SKM-1 treated with dmso at 0.1 percent for 144 hours (cell line): ENCODE results near the gene SPATA17.
"Not testable (repeated sequence)": the region's sequence is repeated elsewhere in the genome, so short reads cannot be mapped to it uniquely, and the experiment has no call there.

Source experiments
- DNase-seq: peaks from one replicate; lab custom pipeline; 2025; ENCODE audit not compliant: unreplicated experiment; lab: John Stamatoyannopoulos, UW

SPATA17 gene

DNA sequence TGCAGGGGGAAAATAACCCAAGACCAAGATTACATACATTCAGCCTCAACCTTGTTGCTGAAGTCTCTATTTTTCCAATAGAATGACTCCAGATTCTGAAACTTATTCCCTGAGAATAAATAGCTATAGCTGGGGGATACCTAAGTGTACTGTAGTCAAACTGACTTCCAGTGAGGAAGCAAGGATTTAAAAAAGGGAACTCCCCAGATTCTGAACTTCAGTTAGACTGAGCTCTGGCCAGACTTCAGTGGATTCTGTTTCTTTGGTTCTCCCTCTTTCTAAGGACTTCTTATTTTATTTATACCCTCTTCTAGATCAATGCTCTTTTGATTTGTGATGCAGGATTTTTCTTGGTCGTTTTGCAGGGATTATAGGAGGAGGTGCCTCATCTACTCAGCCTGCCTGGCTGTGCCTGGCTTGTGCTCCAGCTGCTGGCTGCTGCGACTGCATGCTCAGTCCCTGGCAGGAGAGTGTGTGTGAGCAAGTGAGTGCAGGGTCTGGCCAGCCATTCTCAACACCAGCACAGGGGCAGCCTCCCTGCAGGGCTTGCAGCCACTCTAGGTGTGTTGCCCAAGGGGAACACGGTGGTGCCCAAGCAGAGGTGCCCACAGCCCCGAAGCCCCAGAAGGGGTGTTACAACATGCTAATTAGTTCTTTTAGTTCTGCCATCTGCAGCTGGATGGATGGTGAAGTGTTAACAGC, 43.0 kb downstream of the SPATA17 start:
- DNase-seq, result peak; percentile 9

DNA sequence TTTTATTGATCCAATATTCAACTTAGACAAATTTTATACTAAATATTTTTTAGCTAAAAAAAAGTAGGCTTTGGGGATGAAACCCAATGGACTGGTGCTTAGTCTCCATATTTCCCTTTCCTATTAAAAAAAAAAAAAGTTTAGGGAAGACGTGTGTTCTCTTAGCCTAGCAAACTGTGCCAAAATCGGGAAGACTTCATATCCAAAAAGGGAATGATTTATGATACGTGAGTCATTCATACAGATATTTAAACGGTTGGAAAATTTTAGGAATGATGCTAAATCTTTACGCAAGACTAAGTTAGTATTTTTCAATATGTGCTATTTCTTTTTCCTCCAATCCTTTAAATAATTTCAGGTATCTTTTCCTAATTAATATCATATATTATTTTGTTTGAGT, 50.7 kb downstream of the SPATA17 start:
- no peak for DNase-seq

DNA sequence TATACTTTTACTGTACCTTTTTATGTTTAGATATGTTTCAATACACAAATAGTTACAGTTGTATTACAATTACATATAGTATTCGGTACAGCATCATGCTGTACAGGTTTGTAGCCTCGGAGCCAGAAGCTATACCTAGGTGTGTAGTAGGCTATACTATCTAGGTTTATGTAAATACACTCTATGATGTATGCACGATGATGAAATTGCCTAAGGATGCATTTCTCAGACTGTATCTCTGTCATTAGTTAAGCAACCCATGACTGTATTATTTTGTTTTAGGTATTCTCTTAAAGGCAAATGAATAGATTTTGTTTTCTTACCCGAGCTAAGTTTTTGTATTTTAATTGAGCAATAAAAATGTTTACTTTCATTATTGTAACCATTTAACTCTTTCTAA, 56.4 kb downstream of the SPATA17 start:
- DNase-seq, result no peak

DNA sequence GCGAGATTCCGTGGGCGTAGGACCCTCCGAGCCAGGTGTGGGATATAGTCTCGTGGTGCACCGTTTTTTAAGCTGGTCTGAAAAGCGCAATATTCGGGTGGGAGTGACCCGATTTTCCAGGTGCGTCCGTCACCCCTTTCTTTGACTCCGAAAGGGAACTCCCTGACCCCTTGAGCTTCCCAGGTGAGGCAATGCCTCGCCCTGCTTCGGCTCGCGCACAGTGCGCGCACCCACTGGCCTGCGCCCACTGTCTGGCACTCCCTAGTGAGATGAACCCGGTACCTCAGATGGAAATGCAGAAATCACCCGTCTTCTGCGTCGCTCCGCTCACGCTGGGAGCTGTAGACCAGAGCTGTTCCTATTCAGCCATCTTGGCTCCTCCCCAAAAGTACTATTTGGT, 65.0 kb downstream of the SPATA17 start:
- DNase-seq, result not testable (repeated sequence)

DNA sequence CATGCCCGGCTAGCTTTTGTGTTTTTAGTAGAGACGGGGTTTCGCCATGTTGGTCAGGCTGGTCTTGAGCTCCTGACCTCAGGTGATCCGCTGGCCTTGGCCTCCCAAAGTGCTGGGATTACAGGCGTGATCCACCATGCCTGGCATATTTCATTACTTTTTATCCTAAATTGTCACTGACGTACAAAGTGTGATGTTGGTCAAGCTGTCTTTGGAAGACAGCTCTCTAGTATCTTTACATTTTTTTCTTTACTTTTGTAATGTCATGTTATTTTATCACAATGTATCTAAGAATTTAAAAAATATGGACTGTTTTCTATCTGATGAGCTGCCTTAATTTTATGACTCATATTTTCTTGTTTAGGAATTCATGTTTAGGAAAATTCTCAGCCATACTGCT, 72.2 kb downstream of the SPATA17 start:
- DNase-seq, result no peak

DNA sequence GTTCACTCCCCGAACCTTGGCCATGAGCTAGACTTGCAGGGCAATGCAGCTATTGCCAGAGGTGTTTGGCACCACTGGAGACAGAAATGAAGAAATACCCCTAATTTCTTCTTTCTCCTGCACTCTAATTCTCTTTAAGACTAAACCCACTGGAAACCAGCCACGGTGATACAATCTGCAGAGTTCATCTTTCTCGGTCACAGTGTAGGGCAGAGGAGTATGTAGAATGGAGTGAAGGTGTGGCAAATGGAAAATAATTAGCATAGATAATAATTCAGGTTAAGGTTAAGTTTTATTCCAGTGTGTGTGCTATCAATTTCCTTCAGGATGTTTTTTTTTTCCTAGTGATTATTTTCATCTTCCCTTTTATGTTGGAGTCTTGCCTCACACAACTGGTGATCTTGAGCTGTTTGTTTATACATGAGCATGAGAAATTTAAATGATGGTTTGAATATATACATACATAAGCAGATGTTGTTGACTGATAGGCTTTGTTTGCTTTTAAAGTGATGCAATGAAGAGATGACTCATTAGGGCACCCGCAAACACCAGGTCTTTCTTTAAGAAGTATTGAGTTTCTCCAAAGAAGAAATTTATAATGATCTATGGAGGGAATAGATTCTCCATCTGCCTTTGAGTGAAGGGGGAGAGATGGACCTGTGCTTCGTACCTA, 81.9 kb downstream of the SPATA17 start:
- no peak for DNase-seq

DNA sequence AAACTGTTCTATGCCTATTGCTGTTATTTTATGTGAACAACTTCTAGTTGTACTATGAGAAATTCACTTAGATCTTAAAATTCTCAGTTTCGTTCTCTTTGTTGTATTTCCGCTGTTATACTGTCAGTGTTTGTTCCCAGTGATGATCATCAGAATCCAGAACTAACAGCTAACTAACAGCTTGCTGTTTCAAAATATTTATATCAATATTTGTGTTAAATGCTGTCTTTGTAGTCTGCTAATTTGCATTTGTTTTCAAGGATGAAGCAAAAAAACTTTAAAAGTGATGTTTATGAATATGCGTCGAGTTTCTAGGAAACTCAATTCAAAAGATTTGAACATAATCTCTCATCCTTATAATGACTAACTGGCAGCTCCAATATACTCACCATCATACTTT, 84.5 kb downstream of the SPATA17 start:
- no peak for DNase-seq

DNA sequence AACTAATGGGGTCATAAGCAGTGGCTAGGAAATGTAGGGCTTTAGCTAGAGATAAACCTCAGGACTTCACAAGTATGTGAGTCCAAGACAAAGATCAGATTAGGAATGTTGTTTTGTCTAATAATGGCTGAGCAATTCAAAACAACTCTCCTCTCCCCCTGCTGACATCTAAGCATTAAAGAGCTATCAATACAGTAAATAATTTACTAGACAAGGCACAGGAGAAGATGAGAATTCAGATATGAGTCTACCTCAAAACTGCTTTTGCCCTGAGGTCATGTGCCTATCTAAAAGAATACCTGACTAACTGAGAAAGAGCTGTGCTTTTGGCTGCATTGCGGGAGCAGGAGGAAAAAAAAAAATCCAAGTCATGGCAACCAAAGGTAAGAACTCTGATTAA, 86.8 kb downstream of the SPATA17 start:
- no peak for DNase-seq

DNA sequence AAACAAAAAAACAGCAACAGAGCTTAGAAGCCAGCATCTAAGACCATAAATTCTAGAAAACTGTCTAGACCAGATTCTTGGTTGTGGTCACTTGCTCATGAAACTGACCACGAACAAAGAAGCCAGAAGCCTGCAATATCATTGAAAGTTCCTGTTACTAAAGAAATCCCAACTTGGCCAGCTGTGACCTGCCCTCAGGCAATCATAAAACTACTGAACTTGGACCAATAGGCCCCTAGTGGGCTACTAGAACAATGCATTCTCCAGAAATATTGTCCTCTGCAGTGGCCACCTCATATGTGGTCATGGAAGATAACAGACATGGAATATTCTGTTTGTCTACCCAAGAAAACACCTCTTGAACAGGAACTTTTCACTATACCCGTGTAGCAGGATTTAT, 87.7 kb downstream of the SPATA17 start:
- DNase-seq, result peak; percentile 29

DNA sequence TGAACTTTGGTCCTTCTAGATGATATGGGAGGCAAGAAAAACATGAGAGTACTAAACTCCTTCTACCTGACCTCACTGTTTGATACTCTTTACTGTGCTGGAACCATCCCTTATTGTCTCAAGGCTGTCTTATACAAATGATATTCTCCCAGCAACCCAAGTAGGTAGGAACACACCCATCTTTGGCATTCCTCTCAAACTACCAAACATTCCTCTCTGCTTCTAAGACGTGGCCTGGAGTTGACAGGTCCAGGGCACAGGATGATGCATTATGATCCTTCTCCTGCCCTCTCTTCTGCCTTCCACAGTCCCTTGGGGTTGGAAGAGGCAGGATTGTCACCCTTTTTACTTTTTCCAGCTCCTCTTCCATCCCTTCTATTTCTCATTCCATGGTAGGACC, 90.5 kb downstream of the SPATA17 start:
- no peak for DNase-seq

DNA sequence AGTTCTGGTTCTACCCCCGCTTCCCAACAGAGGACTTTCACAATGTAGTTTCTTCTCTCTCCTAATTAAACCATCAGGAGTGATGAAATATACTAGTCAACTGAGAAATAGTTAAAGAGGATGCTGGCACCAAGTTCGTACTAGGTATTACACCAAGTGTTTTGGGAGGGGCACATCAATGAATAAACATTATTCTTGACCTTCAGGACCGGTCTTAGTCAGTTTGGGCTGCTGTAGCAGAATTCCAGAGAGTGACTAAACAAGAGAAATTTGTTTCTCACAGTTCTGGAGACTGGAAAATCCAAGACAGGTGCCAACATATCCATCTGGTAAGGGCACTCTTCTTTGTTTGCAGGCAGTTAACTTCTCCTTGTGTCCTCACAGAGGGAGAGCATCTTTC, 103.8 kb downstream of the SPATA17 start:
- DNase-seq, result no peak

DNA sequence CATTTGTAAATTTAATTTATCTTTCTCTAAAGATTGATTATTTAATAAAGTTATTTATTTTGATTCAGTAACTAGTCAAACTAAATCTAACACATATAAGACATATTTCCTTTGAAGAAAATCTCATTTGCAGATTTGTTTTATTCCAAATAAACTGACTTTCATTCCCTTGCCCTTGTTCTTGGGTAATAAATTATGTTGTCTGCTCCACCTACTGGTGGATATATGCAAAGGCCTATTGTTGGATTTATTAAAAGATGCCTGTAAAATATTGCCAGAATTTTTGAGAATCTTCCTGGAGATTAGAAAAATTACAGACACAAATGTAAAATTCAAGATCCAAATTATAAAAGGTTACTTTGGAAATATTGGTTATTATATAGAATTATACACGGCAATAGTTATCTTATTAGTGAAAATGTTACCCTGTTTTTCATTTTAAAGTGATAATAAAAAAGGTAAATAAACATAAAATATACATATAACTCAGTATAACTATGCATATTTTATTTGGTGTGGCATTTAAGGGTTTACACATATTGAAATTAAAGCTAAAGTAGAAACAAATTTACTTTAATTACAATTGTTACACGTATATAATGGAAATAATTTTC, 116.1 kb downstream of the SPATA17 start:
- DNase-seq, result peak; percentile 60

DNA sequence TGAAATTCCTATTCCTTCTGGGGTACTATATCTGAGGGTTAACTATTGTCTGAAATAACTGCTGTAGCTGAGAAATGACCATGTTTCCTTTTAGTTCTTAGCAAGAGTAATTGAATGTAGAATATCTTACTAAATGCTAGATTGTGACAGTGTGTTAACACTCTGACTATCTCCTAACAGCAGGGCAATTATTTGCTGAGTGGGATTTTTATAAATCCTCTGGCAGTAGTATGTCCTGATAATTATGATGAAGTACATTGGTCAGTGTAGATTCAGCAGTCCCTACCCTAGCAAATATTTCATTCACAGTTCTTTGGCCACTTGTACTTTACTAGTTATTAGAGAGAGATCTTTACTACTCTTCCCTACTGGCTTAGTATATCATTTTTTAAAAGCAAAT, 138.6 kb downstream of the SPATA17 start:
- DNase-seq, result no peak

DNA sequence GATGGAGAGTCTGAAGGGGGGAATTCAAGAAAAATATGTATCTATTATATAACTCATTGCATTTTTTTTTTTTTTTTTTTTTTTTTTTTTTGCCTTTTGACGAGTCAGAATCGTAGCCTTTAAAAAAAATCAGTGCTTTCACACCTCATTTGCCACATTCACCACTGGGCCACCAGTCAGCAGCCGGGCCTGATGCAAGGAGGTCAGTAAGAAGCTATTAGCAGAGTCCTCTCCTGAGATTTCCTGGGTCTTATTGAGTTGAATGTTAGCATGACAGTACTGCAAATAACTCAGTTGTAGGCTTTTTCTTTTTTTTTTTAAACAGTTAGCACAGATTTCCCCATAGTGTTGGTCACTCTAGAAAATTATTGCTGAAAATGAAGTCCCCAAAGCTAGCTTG, 139.8 kb downstream of the SPATA17 start:
- DNase-seq, result no peak

DNA sequence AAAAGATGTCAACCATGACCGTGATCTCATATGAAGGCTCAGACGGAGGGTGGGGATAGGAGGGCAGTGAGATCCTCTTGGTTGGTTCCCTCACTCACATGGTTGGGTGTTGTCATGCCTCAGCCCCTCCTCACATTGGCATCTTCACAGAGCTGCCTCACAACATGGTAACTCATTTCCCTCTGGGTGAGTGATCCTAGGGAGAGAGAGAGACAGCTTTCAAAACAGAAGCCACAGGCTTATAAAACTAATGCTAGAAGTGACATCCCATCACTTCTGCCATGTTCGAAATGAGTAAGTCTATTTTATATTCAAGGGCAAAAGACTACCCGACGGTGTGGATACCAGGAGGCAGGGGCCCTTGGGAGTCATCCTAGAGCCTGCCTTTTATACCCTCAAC, 145.5 kb downstream of the SPATA17 start:
- DNase-seq, result no peak

DNA sequence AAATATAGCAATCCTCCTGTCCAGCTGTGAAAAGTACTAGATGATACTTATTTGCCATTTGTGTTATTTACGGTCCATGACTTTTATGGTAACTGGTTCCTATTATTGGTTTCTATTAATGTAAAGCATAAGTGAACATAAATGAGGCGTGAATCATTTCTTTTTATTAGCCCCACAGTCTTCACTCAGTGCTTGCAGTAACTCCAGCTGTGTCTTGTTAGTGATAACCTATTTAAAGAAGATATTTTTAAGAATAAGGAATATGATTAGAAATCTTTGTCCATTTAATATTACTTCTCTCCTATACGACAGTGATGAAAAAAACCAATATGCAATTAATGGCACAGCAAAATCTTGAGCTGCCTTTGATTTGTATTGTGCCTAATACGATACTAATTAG, 149.9 kb downstream of the SPATA17 start:
- no peak for DNase-seq

DNA sequence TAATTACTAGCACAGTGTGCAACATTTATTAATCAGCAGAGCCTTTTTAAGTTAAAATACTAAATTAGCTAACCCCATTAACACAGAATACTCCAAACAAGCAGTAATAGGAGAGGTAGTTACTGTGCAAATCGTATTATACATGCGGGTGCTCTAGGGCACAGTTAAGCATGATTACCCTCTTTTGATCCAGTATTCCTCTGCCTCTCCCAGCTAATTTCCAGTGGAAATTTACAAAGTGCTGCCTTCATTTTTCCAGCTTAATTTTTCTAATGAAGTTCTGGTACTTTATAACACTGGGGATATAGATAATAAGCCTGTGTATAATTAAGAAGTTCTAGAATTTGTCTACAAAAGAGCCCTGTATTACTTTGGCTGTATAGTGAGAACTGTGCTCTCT, 159.9 kb downstream of the SPATA17 start:
- no peak for DNase-seq

DNA sequence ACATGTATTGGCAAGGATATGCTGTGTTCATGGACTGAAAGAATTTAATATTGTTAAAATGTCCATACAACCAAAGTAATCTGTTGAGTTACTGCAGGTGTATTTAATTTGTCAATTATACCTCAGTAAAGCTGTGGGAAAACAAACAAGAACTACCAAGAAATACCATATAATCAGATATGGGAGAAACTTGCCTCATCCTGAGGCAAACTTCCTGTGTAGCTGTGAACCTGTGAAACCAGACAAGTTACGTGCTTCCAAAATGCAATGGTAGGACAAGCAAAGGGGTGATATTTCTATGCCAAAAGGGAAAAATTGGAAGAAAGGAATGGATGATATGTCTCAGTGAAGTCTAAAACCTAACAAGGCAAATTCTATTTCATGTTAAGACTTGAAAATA, 174.6 kb downstream of the SPATA17 start:
- DNase-seq, result no peak

DNA sequence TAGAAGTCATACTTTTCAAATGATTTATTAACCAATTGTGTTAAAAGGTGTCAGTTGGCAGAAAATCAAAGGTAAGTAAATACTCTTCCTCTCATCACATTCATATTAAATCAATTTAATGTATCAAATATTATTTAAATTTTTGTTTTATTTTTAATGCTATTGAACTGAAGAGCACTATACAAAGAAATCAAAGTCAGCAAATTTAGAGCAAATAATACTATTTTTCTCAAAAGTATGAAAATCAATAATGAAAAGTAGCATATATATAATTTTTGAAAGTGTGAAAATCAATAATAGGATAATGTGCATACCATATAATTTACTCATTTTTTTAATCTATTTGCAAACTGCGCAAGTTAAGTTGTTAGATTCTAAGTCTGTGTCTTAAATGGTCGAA, 181.0 kb downstream of the SPATA17 start:
- DNase-seq, result no peak

DNA sequence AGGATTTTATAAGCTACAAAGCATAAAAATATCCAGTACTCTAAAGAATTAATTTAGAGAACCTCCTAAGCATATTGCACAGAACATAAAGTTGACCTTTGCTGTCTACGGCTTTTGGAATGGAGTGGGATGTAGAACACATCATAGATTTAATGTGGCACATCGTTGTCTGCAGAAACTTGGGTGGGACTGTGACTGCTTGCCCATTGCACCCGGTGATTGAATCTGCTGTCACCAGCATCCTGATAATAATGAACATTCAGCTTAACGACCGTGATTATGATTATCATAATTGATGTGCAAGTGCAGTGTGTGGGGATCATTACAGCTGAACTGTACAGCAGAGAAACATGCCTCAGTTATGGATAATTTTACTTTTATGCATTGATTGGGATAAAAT, 181.9 kb downstream of the SPATA17 start:
- no peak for DNase-seq

DNA sequence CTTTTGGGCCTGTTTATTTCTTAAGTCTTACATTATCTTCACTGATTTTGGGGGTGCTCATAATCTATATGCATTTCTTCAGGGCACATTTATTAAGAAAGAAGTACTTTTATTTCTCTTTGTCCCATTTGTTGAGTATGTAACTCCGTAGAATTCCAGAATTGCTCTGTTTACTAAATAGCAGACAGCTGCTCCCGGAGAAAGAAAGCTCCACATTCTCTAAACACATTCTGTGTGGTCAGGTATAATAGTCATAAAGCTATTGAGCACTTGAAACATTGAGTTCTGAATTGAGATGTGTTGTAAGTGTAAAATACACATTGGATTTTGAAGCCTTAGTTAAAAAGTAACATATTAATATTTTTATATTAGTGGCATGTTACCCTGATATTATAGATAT, 206.5 kb downstream of the SPATA17 start:
- no peak for DNase-seq

DNA sequence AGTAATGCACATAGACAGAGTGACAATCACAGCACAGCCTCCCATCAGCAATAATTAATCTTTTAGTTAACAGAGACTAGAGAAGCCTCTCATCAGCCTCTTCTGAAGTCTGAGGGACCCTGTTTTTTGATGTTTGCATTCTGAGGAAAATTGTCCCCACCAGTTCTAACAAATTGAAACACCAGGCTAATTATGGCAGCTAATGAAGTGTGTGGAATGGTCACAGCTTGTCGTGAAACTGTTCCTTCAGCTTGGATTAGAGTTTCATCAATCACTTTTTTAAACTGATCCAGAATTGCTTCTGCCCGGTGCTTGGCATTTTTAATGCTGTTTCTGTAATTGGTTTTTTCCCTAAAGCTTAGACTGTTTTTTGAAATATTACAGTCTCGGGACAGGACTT, 208.0 kb downstream of the SPATA17 start:
- no peak for DNase-seq

DNA sequence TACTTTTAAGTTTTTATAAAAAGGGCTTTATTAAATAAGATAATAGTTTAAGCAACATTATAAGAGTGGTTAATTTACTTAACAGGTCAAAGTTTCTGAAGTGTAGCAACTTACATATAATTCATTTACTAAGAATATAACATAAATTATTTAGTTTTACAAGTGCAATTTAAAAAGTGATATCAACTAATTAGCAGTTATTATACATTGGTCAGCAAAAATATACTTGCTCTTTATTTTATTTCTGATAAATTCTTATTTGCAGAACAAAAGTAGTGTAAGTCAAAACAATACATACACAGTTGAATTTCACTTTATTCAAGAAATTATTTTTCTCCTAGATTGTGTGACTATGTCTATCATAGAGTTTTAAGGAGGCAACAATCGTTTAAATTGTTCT, 215.6 kb downstream of the SPATA17 start:
- DNase-seq, result no peak
